Keratinocyte (primary cell): ENCODE results near the gene DGKH.

Experiments used
- EZH2 ChIP-seq: IDR thresholded peaks from one replicate; pipeline ENCODE4 v1.6.1; 2012; ENCODE audit warnings: inconsistent platforms, mild to moderate bottlenecking, low read length, moderate library complexity
- TF ChIP-seq, protein P1 (sequence below), 3 experiments: IDR thresholded peaks in 1 of 3; conservative IDR thresholded peaks in 1 of 3; optimal IDR thresholded peaks in 1 of 3; 2 replicates in 2 of 3; 3 replicates in 1 of 3; pipeline versions ENCODE3 to v1.5.1; 2011; ENCODE audit warnings: low read length in 3 of 3, mild to moderate bottlenecking in 3 of 3, moderate library complexity in 2 of 3, control low read depth in 1 of 3, inconsistent platforms in 1 of 3; ENCODE audit not compliant: insufficient read depth in 2 of 3; ENCODE audit errors: extremely low read depth in 1 of 3

DNA sequence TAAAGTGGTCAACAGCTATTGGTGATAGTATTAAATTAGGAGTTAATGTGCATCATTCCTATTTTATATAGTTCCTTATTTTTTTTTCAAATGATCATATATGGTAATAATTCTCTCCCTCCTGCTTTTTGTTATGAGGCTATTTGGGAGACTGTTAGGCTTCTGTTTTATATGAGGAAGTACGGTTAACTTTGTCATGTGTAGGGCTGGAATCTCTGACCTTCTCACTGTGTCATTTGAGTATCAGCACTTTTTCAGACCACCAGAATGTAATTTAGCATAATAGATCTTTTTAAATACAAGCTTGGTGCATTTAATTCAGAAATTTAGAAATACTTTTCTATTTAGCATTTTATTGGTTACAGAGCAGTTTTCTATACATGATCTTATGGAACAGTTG is 7.7 kb downstream of the DGKH start:
- TF ChIP-seq, protein P1, sequence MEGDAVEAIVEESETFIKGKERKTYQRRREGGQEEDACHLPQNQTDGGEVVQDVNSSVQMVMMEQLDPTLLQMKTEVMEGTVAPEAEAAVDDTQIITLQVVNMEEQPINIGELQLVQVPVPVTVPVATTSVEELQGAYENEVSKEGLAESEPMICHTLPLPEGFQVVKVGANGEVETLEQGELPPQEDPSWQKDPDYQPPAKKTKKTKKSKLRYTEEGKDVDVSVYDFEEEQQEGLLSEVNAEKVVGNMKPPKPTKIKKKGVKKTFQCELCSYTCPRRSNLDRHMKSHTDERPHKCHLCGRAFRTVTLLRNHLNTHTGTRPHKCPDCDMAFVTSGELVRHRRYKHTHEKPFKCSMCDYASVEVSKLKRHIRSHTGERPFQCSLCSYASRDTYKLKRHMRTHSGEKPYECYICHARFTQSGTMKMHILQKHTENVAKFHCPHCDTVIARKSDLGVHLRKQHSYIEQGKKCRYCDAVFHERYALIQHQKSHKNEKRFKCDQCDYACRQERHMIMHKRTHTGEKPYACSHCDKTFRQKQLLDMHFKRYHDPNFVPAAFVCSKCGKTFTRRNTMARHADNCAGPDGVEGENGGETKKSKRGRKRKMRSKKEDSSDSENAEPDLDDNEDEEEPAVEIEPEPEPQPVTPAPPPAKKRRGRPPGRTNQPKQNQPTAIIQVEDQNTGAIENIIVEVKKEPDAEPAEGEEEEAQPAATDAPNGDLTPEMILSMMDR (optimal IDR thresholded peaks at IDR 0.05 in 1 of 3, IDR thresholded peaks at IDR 0.05 in 1 of 3, conservative IDR thresholded peaks at IDR 0.05 in 1 of 3; ENCODE audit: extremely low read depth in 1 of 3, insufficient read depth in 2 of 3, low read length in 3 of 3) = no peak
- TF ChIP-seq EZH2 = no peak
